Ramos (cell line): ENCODE results near the gene FAM210B.
"Not testable (repeated sequence)": the region's sequence is repeated elsewhere in the genome, so short reads cannot be mapped to it uniquely, and the experiment has no call there.

Experiments used
- in situ Hi-C: fragments of 300-500 bp; cut with MboI; formaldehyde crosslinking; loops from one replicate; pipeline ENCODE4 v1.14.3; 2022; ENCODE audit warnings: low sequenced_read_pairs; ENCODE audit not compliant: unreplicated experiment

FAM210B gene

GRCh38 chr20:56358600-56359211, at the start of gene FAM210B:
FAM210B (plus strand) TSS chr20:56358974; CDS start chr20:56359006, 32 bp downstream.
- in situ Hi-C loops = no loop called here

DNA sequence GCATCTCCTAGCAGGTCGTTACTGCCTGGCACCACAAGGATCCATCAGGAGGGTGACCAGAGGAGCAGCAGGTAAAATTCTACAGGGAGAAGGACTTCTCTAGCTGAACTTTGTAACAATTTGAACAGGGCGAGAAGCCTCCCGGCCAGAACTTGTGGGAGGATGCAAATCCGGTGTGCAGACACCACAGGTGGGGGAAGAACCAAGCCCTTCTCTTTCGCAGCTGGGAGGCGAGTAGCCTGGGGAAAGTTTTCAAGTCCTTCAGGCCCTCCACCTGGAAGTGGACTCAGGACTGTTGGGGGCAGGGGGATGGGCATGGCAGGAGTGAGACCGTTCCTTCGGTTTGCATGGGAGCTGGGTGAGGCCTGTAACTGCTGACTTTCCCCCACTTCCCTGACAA, 42.7 kb upstream of the FAM210B start:
- in situ Hi-C loops = no loop called here

DNA sequence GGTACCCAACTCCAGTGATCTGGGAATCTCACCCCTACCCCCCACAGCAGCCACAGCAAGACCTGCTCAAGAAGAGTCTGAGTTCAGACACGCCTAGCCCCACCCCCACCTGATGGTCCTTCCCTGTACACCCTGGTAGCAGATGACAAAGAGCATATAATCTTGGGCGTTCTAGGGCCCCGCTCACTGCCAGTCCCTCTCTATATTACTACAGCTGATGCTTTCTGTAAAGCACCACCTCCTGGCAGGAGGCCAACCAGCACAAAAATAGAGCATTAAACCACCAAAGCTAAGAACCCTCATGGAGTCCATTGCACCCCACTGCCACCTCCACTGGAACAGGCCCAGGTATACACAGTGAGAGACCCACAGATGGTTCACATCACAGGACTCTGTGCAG, 42.3 kb upstream of the FAM210B start:
- in situ Hi-C loops = no loop called here

GRCh38 chr20:56322681-56323080, 36.1 kb upstream of the FAM210B start:
- in situ Hi-C loops = no loop called here

GRCh38 chr20:56323206-56323605, 35.6 kb upstream of the FAM210B start:
- in situ Hi-C loops = no loop called here

DNA sequence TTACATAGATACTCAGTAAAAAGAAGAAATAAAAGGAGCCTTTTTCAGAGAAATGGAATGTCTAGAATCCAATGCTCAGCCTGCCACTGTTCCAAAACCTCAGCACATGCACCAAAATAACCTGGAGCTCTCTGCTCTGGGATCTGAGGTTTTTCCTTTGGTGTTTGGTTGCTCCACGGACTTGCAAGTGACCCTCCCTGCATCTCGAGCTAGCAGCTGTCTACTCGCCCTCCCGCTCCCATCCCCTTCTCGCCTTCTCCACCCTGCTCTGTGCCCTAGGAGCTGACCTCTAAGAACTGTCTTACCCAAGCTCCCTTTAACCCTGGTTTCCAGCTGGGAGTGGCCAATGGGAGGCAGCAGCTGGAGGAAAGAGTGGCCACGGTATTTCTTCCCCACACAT, 35.1 kb upstream of the FAM210B start:
- in situ Hi-C loops = no loop called here

GRCh38 chr20:56324806-56325205, 34.0 kb upstream of the FAM210B start:
- in situ Hi-C loops = no loop called here

DNA sequence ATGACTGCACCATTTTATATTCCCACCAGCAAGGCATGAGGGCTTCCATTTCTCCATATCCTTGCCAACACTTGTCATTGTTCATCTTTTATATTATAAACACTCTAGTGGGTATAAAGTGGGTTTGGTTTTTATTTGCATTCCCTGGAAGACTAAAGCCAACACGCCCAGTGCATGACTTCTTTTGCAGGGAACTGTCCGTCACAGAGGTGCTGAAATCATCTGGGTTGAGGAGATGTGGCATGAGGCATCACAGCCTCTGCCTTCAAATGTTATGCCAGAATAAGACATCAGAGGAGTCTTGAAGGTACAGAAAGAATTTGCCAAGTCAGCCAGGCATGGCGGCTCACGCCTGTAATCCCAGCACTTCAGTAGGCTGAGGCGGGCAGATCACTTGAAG, 29.9 kb upstream of the FAM210B start:
- in situ Hi-C loops = no loop called here

DNA sequence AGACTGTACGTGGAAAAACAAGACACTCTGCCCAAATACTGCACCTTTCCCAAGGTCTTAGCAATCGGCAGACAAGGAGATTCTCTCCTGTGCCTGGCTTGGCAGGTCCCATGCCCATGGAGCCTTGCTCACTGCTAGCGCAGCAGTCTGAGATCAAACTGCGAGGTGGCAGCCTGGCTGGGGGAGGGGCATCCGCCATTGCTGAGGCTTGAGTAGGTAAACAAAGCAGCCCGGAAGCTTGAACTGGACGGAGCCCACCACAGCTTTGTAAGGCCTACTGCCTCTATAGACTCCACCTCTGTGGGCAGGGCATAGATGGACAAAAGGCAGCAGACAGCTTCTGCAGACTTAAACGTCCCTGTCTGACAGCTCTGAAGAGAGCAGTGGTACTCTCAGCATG, 22.1 kb upstream of the FAM210B start:
- in situ Hi-C loops = not testable (repeated sequence)

- in situ Hi-C loops = no loop called here
These were observed 16.0 kb upstream of the FAM210B start for GRCh38 chr20:56342783-56343182.

- in situ Hi-C loops = no loop called here
These were observed 14.9 kb upstream of the FAM210B start for GRCh38 chr20:56343861-56344381.

- in situ Hi-C loops = no loop called here
These were observed 12.9 kb upstream of the FAM210B start for GRCh38 chr20:56345911-56346310.

GRCh38 chr20:56347628-56348304, 11.0 kb upstream of the FAM210B start:
- in situ Hi-C loops = no loop called here

DNA sequence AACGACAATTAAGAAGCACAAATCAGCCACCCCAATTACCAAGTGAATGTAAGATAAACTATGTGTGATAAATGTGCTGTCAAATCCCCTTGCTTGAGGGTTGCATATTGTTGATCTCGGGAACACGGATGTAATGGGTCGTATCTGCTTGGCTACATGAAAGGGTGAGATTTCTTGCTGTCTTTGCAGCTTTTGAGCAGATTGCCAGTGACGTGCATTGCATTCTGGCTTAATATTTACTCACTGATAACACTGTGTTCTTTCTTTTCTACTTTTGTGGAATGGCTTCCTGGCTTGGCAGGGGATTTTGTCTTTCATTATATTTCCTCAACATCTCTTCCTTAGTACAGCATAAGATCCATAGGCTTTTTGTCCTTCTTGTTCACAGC, 10.5 kb upstream of the FAM210B start:
- in situ Hi-C loops = no loop called here

GRCh38 chr20:56348746-56349145, 10.0 kb upstream of the FAM210B start:
- in situ Hi-C loops = no loop called here

DNA sequence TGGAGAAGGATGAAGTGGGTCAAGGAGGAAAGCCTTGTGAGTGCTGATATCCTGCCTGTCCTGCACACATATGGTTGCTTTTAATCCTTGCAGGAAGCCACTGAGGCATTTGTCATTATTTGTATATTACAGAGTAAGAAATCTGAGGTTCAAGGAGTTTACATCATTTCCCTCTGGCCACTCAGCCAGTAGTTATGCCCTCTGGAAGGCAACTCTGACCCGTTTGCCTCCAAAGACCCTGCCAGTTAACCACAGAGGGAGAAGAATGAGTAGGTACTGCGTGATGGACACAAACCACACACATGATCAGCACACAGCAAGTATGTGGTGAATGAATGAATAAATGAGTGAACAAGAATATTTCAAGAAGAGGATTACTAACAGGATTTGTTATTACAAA, 7.9 kb upstream of the FAM210B start:
- in situ Hi-C loops = no loop called here

DNA sequence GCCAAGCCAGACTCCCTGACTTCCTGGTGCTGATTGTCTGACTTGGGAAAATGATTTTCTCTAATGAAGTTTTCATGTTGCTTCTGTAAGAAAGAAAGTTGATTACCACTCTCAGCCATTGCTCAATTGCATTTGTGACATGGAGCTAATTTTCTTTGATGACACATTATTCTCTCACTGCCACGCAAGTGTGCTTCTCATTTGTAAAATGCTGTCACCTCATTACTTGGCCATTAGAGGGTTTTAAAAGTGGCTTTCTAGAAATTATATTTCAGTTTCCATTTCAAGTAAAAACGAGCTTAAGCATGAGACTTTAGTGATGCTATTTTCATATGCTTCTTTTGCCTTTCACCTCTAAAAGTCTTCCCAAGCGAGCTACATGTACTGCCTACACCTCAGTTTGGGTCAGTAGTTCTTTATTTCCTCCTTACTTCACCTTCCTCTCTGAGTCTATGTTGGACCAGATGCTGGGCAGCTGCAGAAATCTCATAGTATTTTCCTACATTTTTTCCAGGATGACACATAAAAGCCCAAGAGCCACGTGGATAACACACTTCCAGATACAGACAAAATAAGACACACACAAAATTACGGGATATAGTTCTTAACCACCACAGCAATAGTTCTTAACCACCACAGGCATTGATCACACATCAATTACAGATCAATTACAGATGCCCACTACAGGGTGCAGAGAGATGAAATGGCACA, 6.3 kb upstream of the FAM210B start:
- in situ Hi-C loops = no loop called here

DNA sequence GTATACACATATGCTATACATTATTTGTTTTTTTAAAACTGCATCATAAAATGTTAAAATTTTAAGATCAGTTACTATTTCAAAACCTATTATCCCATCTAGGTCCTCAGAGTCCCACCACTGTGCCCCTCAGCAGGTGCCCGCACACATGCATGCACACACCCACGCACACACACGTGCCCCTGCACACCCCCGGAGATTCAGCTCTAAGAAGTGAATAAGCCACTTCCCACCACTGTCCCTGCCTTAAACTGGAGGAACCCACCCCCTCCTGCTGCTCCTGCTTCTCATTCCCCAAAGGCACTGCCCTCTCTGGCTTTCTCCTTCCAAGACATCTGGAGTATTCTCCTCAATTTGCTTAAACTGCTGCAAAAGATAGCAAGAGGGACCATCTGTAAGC, 5.4 kb upstream of the FAM210B start:
- in situ Hi-C loops = no loop called here

- in situ Hi-C loops = no loop called here
These were observed 704 bp upstream of the FAM210B start for GRCh38 chr20:56358070-56358469.

GRCh38 chr20:56359212-56360132, 698 bp downstream of the FAM210B start:
- in situ Hi-C loops = no loop called here
